ENCODE data around the gene DGCR8.
A peak's percentile ranks its signal among the peaks of the same experiment; 100 is the strongest.

Gene DGCR8

DNA sequence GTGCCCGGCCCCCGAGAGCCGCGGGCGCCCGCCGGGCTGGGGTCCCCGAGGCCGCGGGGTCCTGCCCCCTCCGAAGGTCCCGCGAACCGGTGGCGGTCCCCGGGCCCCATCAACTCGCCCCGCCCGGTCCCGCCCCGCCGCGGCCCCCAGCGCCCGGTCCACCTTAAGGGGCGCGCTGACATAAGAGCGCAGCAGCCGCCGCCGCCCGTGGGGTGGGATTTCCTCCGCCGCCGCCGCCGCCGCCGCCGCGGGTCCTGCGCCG is 51.5 kb downstream of the DGCR8 start, which contains the start of gene ZDHHC8:
Gene ZDHHC8, plus strand, starts transcription at position 208 of the 262 bp plus-strand sequence. CDS start 144 bp downstream, outside the sequence.
- DNase-seq (ENCODE audit: low read depth): no peak
- H3K4me3 ChIP-seq (ENCODE audit: low read depth, low read length): peak within 1 kb of the TSS; percentile 89

DNA sequence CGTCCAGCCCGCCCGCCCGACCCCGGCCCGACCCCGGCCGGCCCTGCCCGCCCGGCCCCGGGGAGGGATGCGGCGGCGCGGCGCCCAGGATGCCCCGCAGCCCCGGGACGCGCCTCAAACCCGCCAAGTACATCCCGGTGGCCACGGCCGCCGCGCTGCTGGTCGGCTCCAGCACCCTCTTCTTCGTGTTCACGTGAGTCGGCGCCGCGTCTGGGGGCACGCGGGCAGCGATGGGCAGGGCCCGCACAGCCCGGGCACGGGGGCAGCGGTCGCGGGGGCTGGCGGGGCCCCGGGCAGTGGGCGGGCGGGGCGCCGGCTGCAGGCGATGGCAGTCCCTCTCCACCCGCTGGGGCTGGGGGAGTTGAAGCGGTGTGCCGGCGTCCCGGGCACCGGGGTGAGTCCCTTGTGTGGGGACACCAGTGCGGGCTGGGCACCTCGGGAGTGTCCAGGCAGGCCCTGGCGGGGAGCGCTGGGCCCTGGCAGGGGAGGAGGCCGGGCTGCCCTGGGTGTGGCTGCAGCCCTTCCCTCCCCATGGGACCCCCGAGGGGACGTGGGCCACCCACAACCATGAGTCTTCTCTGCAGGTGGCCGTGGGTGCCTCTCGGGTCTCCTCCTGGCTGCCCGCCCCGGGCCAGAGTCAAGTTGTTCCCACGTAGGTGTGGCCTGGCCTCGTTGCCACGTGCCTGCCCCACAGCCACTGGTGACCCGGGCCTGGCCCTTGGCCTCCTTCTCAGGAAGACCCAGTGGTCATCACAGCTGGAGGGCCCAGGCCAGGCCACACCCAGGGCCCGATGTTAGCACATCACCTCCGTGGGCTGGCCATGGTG is 52.0 kb downstream of the DGCR8 start:
- peak overlapping the region; percentile 89 for H3K4me3 ChIP-seq (ENCODE audit: low read depth, low read length)
- no peak for DNase-seq (ENCODE audit: low read depth)

DNA sequence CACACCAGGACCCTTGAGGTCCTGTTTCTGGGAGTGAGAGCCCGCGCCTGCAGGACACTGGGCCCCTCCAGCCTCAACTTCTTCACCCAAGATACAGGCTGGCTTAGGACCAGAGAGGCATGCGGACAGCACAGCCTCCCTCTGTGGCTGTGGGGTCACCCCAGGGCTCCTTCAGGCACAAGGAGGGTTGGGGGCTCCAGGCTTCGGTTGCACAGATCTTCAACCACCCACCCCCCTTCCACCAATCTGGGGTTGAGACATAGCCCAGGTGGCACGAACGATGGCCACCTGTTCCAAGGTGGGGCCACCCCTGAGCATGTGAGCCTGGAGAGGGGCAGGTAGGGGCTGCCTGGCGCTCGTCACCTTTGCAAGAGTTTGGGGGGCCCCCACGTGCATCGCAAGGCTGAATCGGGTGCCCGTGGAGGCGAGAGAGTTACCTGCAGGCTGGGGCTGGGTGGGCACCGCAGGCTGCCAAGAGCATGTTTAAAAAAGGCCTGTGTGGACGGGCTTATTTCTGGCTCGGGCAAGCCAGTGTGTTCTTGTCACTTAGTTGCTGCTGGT is 52.7 kb downstream of the DGCR8 start:
- no peak for DNase-seq (ENCODE audit: low read depth)
- H3K4me3 ChIP-seq (ENCODE audit: low read depth, low read length): peak overlapping the region; percentile 89

DNA sequence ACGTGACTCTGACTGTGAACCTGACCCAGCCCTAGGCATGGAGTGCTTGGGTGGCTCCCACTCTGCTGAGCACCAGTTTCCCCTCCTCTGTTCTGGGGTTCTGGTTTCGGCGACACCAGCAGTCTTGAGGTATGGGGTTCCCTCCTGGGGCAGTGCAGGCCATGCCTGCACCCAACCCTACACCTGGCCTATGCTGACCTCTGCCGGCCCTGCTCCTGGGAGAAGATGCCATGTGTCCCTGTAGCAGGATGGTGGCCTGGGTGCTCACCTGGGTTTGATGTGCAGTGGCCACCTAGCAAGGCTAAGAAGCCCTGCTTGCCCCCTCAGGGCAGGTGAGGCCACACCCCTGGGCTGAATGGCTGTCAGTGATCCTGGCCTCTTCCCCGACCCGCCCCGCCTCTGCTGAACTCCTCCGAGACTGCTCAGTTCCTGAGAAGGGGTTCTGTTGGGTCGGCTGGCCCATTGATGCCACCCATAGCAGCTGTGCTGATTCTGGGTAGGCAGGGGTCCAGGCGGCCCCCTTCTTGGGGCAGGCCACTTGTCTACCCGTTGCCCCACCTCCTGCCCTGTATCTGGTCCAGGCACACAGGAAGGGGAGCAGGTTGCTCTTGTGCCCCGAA is 54.0 kb downstream of the DGCR8 start:
- no peak for DNase-seq (ENCODE audit: low read depth)
- no peak overlapping the region for H3K4me3 ChIP-seq (ENCODE audit: low read depth, low read length)

DNA sequence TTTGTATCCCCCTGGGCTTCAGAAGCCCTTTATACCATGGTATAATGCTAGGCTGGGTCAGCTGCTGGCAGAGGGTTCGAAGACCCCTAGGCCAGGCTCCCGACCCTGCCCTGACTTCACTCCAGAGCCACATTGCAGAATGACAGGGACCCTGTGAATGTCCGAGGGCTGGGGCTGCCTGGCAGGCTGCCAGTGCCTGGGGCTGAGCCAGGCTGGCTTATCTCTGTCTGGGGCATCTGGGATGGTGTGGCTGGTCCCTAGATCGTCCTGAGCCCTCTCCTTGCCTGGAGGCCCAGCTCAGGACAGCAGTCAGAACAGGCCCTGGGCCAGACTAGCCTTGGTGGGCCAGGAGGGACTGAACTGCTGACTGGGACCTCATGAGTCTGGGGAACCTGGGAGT is 55.2 kb downstream of the DGCR8 start:
- no peak overlapping the region for H3K4me3 ChIP-seq (ENCODE audit: low read depth, low read length)
- DNase-seq (ENCODE audit: low read depth): no peak

DNA sequence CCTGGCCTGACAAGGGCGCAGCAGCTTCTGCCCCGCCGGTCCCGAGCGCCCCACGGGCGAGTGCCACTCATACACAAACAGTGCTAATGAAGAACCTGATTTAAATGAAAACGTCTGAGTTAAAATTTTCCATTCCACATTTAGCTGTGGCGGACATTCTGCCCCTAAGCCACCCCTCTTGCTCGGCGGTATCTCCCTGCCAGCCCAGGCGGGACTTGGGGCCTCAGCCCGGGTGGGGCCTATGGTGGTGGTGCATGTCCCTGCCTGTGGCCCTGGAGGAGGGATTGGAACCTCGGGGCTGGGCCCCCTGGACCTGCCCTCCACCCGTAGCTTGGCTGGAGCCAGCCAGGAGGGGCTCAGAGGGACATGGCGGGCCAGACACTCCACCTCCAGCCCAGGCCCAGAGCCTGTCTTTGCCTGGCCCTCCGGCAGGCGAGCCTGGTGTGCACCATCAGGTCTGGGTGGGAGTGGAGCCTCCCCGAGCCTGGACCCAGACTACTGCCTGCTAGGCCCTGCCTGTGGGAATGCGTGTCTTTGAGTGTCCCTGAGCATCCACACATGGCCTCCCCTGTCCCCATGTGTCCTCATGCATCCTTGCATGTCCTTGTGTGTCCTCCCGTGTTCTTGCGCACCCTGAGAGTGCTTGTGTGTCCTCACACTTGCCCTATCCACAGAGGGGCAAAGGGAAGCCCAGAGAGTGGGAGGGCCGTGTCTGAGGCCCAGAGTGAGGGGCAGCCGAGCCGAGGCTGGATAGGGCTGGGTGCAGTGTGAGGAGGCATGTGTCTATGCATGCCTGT is 56.0 kb downstream of the DGCR8 start:
- no peak for DNase-seq (ENCODE audit: low read depth)
- no peak overlapping the region for H3K4me3 ChIP-seq (ENCODE audit: low read depth, low read length)

- H3K4me3 ChIP-seq (ENCODE audit: low read depth, low read length): no peak overlapping the region
- DNase-seq (ENCODE audit: low read depth): no peak
Measured at GRCh38 chr22:20136603-20136873, 56.5 kb downstream of the DGCR8 start.

GRCh38 chr22:20137113-20137512 is 57.1 kb downstream of the DGCR8 start:
- no peak overlapping the region for H3K4me3 ChIP-seq (ENCODE audit: low read depth, low read length)
- DNase-seq (ENCODE audit: low read depth): no peak

- H3K4me3 ChIP-seq (ENCODE audit: low read depth, low read length): no peak overlapping the region
Measured at GRCh38 chr22:20137671-20138416, 57.8 kb downstream of the DGCR8 start.

DNA sequence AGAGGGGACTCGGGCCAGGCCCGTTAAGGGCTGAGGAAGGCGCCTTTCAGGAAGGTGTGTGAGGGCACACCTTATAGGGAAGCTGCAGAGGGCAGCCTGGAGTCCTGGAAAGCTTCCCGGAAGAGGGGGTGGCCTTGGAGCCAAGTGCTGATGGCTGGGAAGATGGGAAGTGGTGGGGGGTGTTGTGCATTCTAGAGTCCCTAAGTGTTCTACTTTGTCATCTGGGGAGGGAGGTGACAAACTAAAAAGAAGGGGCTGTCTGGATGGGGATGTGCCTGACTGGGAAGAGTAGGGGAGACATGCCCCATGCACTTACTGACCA is 58.3 kb downstream of the DGCR8 start:
- no peak overlapping the region for H3K4me3 ChIP-seq (ENCODE audit: low read depth, low read length)
- no peak for DNase-seq (ENCODE audit: low read depth)

More at GRCh38 chr22:20137671-20138416, 57.8 kb downstream of the DGCR8 start:
- no peak for DNase-seq (ENCODE audit: low read depth)

GRCh38 chr22:20138868-20139267 is 58.8 kb downstream of the DGCR8 start:
- H3K4me3 ChIP-seq (ENCODE audit: low read depth, low read length): no peak overlapping the region
- no peak for DNase-seq (ENCODE audit: low read depth)

GRCh38 chr22:20139391-20140106 is 59.5 kb downstream of the DGCR8 start:
- no peak overlapping the region for H3K4me3 ChIP-seq (ENCODE audit: low read depth, low read length)
- no peak for DNase-seq (ENCODE audit: low read depth)

- no peak for DNase-seq (ENCODE audit: low read depth)
- no peak overlapping the region for H3K4me3 ChIP-seq (ENCODE audit: low read depth, low read length)
Measured at GRCh38 chr22:20140107-20140445, 60.0 kb downstream of the DGCR8 start.

DNA sequence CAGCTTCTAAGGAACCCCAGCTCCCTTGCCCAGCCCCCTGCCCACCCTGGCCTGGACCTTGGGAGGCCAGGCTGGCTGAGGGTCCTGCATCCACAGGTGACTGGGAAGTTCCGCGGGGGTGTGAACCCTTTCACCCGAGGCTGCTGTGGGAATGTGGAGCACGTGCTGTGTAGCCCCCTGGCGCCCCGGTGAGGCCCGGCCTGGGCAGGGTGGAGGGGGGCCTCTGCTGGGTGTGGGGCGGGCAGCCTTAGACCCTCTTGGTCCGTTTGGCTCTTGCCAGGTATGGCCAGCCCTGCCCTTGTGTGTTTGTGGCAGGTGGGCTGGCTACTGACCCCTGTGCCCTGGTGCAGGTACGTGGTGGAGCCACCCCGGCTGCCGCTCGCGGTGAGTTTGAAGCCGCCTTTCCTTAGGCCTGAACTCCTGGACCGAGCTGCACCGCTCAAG is 60.5 kb downstream of the DGCR8 start:
- DNase-seq (ENCODE audit: low read depth): no peak
- H3K4me3 ChIP-seq (ENCODE audit: low read depth, low read length): no peak overlapping the region

DNA sequence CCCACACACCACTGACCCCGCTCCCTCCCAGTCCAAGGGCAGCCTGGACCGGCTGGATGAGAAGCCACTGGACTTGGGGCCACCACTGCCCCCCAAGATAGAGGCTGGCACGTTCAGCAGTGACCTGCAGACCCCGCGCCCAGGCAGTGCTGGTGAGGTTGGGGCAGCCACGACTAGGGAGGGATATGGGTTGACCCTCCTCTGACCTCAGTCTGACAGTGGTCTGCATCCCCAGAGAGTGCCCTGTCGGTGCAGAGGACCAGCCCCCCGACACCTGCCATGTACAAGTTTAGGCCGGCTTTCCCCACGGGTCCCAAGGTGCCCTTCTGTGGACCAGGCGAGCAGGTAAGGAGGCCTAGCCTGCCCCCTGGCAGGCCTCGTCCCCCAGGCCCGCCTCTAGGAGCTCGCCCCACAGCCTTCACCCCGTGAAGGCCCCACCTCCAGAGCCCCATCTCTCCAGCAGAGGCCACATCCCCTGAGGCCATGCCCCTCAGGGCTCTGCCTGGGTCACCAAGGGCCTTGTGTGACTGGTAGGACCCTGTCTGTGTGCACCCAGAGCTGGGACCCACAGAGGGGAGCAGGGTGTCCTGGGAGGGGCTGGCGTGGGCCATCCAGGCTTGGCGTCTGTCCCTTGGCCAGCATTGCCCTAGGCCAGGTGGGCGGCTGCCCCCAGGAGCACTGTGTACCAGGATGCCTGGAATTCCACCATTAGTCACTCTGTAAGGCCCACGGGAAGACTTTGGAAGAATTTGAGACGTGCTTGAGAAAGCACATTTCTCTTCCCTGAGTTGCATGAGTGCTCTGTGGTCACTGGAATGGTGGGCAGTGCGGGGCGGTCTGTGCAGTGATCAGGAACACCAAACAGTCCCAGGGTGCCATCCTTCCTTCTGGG is 61.4 kb downstream of the DGCR8 start:
- peak; percentile 59 for DNase-seq (ENCODE audit: low read depth)
- H3K4me3 ChIP-seq (ENCODE audit: low read depth, low read length): no peak overlapping the region

- no peak overlapping the region for H3K4me3 ChIP-seq (ENCODE audit: low read depth, low read length)
- DNase-seq (ENCODE audit: low read depth): no peak
Measured at GRCh38 chr22:20142711-20143621, 62.9 kb downstream of the DGCR8 start.

GRCh38 chr22:20143883-20144665 is 64.0 kb downstream of the DGCR8 start:
- no peak for DNase-seq (ENCODE audit: low read depth)
- H3K4me3 ChIP-seq (ENCODE audit: low read depth, low read length): no peak overlapping the region
